HG03378 (cell line): ENCODE results near the gene CLDN17.

Experiments
- ATAC-seq: cut with Tn5 transposase; IDR thresholded peaks from one replicate; pipeline ENCODE4 v1.9.1; 2021; ENCODE audit warnings: mild to moderate bottlenecking, moderate library complexity; ENCODE audit not compliant: unreplicated experiment

CLDN17 gene, protein sequence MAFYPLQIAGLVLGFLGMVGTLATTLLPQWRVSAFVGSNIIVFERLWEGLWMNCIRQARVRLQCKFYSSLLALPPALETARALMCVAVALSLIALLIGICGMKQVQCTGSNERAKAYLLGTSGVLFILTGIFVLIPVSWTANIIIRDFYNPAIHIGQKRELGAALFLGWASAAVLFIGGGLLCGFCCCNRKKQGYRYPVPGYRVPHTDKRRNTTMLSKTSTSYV

DNA sequence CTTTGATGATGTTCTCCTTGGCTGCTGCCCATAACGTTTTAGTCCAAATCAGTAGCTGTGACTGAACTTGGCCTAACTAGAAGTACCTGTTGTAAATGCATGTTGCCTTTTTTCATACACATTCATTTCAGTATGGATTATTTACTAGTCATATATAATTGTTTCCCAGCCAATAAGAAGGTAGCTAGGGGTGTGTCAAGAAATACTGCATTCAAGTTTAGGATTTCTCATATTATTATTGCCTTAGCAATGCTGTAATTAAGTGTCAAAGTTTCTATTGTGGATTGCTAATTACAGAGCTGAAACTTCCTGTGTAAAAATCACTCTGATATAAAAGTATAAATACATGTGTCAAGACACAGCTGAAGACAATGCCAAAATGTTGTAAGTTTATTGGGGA, at the start of gene CLDN17:
Gene CLDN17, minus strand, starts transcription at position 101 of the 400 bp plus-strand sequence. CDS start 188 bp downstream, outside the sequence.
- no peak for ATAC-seq

DNA sequence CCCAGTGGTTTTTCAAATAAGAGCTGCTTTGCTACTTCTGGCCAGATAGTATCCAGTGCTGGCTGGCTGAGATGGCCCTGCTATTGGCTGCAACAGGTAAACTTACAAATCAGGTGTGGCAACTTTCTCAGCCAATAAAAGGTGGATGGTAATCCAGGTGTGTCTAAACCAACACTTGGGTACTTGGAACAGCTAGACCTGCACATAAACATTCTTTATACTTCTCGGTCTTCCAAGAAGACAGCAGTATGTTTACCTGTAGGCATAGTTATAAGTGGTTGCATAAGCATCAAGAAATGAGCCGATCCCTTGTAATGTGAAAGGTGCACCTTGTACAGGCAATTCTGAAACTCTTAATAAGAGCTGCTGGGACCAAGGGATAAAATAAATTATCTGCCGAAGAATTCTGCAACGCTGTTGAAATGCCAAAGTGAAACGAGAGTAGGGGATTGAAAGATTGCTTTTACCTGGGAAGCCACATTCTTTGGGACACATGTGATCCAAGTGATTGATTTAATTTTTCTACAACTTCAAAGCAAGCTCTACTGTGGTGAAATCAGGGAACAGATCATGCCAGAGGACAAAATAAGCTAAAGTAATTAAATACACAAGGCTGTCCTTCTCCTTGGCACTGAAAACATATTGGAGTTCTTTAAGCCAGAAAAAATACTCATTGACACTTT, 49.6 kb upstream of the CLDN17 start, which contains the start of gene CLDN8:
Gene CLDN8, minus strand, starts transcription at position 57 of the 683 bp plus-strand sequence. CDS start 172 bp downstream, outside the sequence.
- ATAC-seq = no peak

DNA sequence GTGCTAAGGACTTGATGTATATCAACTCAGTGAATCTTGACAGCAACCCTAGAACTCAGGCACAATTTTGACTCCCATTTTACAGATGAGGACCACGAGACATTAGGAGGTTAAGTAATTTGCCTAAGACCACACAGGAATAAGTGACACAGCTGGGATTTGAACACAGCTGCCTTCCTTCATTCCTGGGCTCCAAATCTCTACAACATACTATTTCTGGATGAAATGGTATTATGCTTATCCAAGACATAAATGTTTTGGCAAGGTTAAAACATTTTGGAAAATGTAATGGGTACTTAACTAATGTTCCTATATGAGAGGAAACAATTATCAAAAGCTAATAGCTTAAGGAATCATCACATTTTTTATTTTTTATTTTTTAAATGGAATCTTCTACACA, 44.5 kb upstream of the CLDN17 start:
- ATAC-seq = no peak

DNA sequence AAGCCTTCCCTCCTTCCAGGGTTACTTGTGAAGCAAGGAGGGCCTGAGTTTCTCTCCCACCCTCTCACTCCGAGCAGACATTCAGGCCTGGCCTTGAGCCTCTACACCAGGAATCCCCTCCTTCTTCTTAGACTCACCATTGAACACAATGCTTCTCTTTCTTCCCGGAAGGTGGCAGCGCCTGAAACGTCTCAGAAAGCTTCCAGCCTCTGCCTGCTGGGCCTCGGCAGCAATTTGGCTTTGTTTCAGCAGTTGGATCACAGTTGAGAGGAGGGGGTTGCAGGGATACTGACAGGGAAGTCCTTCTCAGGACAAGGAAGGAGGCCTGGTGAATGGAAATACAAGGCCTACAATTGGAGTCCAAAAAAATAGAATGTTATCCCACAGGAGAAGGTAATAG, 43.0 kb upstream of the CLDN17 start:
- ATAC-seq = no peak

DNA sequence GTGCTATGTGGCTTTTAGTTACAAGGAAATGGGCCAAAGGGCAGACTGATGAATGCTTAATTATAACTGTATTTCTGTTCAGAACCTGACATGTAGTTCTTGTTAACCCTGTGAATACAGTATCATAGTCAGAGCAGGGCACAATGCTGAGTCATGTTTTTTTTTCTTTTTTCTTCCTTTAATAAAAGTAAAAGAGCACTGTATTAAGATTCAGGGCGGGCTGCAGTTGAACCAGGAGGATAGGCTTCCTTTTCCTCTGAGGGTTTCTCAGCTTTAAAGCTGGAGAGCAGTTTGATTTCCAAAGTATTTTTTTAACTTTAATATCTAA, 40.6 kb upstream of the CLDN17 start:
- no peak for ATAC-seq

DNA sequence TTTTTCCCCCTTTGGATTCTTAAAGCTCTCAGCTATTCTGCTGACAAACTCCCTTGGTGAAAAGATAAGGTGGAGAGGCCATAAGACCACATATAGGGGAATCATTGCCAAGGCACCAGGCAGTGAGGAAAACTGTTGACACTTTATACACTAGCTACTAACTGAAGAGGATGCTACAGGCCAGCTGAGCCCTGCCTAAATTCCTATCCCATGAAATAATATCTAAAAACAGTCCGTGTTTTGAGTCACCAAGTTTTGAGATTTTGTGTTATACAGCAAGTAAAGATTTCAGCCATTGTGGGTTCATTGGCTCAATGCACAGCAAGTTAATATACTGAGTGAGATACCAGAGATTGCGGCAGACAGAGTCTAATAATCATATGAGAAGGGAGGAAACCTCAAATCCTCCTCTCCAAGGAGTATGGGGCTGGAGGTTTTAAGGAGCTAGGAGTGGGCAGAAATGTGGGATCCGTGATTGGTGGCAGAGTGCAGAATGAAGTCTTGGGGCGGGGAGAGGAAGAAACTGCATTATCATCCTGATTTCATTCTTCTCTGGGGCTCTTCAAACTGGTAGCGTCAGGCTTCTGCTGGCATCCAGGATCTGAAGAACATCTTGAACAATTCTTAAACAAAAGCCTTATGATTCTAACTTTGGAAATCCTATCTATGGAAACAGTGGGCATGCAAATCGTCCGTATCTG, 40.1 kb upstream of the CLDN17 start:
- ATAC-seq = no peak

DNA sequence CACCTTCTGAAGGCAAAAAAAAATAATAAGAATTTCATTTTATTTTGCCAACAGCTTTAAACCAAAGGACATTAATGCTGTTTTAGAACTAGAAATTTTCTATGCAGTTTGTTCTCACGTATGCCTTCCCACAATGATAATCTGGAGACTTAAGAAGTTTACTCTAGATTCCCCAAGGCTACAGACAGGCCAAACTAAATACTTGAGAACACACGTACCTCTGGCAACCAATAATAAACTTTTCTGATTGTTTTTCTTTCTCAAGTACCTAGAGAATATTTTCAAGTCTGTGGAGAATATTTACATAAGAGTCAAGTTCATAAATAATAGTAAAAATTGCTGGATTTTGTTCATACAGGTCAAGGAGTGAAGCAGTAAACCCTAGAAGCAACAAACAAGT, 33.4 kb upstream of the CLDN17 start:
- ATAC-seq = no peak

DNA sequence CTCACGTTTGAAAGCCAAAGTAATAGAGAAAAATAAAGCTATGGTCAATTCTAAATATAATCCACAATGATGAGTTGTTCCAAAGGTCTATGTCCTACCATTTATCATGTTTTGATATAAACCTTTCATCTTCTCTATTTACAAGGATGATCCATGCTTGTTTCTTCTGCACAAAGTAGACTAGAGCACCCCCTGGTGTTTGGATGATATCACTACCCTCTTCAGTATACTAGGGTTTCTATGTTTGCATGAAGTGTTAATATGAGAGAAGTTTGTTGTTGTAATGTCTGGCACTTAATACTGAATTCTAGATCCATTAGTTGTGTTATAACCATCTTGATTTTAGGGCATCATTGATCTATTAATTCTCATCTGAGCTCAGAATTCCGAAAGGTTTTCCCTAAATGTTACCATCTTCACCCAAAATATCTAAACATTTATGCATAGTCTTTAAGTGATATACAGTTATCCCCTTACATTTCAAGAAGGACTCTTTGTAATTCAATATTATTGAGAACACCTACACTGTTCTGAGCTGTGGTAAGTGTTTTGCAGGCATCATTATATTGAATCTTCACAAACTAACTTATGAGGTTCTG, 28.2 kb upstream of the CLDN17 start:
- no peak for ATAC-seq

DNA sequence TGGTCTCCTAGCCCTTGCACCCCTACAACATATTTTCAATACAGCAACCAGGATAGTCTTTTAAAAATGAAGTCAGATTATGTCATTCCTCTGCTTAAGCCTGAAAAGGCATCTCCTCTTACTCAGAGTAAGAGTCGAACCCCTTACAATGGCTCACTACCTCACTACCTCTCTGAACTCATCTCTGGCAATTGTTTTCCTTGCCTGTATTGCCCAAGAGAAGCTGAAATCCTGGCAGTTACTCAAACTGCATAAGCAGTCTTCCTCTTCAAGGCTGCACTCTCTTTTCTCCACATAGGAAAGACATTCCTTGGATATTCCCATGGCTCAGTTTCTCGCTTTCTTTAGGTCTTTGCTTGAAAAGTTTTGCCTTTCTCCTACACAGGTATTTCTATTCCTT, 26.6 kb upstream of the CLDN17 start:
- ATAC-seq = no peak

DNA sequence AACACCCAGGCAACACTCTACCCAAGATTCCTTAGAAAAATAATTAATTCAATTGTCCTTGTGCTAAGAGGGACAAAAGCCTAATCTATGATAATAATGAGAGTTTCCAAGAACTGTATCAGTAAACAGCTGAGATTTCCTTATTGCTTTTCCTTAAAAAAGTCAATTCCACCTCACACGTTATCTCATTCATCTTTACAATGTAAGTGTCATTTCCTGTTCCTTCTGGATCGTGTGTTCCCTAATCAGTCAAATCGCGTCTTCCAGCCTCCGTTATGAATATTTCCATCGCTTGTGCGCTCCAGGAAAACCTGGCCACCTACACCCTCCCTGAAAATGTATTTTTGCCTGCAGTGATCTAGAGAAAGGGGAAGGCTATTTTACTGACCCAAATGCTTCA, 23.9 kb upstream of the CLDN17 start:
- no peak for ATAC-seq

DNA sequence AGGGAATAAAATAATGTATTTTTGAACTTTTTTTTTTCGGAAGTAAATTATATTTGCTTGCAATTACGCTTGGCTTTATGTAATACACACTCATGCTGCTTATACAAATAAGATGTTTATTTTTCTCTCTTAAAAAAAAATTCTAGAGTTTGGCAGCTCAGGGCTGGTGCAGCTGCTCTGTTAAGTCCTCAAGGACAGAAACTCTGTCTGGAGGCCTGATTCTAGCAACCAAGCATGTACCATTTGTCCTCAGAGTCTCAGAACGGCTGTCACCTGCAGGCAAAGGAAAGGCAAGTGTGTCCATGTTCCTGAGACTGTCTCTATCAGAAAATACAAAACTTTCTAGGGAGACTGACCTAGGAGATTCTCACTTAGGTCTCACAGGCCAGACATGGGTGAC, 23.2 kb upstream of the CLDN17 start:
- no peak for ATAC-seq

DNA sequence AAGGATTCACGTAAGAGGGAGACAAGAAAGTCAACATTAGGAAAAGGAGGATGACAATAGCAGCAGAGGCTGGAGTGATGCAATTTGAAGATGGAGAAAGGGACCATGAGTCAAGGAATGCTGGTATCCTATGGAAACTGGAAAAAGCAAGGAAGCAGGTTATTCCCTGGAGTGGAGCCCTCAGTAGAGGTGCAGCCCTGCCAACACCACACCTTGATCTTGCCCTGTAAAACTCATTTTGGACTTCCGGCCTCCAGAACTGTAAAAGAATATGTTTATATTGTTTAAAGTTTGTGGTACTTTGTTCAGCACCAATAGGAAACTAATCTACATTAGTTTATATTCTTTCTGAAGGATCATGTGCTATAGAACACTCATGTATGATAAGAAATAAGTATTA, 19.6 kb upstream of the CLDN17 start:
- no peak for ATAC-seq

DNA sequence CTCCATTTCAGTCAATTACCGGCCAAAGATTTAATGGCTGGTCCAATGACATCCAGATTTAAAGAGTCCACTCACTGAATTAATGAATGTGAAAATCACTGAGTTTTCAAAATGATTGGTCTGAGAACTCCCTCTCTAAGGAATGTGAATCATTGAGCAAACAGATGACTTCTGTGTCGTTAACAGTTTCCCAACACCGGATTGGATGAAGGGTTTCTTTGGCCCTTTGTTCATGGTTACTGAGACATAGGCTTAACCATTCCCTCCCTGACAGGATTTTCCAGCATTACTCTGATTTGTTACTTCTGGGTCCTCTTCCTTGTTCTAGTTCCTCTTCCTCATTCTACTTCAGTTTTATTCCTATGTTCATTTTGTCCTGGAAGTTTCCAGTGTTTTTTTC, 1.5 kb upstream of the CLDN17 start:
- no peak for ATAC-seq

DNA sequence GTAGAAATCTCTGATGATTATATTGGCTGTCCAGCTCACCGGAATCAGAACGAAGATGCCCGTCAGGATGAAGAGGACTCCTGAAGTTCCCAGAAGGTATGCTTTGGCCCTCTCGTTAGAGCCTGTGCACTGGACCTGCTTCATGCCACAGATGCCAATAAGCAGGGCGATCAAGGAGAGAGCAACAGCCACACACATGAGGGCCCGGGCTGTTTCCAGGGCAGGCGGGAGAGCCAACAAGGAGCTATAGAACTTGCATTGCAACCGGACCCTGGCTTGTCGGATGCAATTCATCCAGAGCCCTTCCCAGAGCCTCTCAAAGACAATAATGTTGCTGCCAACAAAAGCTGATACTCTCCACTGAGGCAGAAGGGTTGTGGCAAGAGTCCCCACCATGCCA, 434 bp downstream of the CLDN17 start:
- no peak for ATAC-seq

DNA sequence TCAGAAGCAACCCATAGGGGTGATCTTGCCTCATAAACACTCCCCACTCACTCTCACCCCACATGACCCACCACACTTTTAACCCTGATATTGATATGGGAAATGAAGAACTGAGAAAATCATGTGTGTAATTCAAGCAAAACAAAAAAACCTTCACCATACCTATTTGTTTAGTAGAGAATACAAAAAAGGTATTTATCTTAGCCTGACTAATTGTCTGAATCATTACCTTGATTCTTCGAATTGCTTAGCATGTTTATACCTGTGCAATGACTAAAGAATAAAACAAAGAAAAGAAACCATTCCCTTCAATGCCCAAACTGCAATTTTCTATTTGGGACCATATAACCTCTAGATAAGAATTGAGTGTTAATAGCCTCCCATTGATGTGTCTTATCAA, 1.8 kb downstream of the CLDN17 start:
- no peak for ATAC-seq

DNA sequence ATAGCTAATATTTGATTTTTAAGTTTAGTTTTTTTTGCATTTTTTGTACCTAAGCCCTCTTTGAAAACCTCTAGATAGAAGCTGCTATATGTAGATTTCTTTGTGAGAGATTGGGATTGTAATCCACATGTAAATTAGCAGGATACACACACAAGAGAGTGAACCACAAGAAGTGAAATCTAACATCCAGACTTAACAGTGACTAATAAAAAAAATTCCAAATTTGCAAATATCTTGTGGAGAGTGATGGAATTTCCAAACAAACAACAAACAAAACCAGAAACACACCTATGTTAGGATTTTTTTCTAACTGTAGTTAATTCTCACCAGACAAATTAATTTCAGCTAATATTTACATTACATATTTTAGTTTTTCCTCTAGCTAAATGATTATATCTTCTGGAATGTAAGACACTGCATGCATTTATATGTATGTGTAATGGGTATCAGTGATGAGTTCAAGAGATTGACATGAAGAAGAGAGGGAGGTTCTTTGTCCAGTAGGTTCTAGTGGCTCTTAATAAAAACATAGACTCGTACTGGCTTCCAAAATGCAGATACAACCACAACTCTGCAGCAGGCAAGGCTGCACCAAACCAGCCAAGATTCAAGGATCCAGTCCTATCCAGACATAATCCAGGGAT, 12.8 kb downstream of the CLDN17 start:
- ATAC-seq = no peak

DNA sequence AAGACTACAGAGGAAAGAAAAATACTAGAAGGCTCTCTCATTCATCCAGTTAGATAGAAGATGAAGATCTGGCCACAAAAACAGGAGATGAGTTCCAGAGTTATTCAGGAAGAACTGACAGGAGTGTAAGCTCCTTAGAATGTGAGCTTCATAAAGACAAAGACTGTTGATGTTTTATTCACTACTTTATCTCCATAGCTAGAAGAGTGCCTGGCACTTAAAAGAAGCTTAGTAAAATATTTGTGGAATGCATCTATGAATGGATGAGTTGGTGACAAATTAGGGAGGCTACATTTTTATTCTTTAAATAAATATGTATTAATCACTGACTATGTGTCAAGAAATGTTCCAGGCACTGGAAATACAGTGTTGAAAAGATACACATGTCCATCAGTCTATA, 13.8 kb downstream of the CLDN17 start:
- ATAC-seq = no peak

DNA sequence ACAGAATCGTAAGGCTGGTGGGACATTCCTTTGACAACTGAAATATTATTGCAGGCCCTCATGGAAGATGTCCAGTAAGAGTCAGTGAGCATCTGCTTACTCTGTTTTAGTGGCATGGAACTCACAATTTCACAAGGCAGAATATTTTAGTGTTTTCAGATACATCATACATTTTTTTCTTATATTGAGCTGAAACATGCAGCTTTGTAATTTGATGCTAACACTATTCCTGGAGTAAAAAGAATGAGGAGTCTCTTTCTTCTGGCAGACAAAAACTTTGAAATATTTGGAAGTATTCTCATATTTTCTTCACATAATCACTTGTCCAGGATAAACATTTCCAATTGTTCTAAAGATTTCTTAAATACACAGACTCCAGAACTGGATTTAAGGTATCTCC, 17.7 kb downstream of the CLDN17 start:
- no peak for ATAC-seq

DNA sequence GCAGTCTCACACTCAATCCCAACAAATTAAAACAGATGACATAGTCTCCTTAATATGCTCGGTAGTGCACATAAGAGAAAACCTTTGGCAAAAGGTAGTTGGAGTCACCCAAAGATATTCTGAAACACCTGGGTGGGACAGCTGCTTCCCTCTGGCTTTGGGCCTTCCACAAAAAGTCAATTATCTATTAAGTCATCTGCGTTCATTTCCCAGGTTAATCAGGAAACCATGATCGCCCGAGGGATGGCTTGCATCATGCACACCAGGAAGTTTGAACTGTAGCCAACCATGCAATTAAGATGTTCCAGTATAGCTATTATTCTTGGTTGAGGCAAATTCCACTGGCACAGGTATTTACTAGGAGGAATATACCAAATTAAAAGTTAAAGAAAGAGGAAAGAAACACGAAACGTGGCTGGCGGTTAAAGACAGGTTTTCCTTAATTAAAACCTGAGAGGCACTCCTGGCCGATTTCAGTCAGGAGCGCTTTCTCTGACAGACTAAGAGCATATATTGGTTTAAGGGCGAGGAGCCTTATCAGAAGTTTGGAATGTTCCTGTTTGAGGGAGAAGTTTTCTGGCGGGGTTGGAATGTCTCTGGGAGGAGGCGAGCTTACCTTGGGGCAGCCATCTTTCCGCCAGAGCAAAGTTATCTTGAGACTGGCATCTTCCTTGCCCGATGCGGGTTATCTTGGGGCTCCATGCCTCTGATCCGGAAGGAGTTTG, 19.9 kb downstream of the CLDN17 start:
- ATAC-seq = no peak

DNA sequence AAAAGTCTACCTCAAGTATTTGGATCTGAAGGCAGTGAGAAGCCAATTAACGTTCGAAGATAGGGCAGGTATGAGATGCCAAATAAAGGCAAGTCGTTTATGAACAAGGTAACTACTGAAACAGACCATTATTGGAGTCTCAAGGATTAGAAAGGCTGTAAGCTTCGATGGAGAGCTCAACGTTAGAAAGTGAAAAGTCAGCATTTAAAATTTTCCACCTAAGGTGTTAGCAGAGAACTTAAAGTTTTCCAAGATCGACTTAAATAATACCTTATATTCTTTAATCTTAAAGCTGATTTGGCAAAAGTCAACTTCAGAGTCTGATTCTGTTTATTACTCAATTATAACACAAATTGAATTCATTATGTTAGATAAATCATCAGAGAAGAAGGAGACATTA, 28.1 kb downstream of the CLDN17 start:
- ATAC-seq = no peak

DNA sequence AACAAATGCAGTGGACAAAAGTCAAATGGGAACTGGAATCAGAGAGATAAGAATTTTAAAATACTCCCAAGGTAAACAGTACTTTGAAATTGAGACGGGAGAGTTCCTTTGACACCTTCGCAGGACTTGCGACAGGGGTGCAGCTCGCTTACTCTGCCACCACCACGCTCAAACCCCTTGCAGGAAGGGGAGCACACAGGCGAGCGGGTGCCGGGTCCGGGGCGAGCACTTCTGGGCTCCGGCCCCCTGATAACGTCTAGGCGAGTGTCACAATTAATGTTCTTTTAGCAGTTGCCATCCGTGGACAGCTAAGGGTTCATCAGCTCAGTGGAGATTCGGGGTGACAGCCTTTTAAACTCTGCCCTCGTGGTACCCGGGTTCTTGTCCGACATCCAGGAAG, 37.4 kb downstream of the CLDN17 start:
- ATAC-seq = no peak
